Left ventricle myocardium inferior (tissue), 1 donor: ENCODE results near the gene MKLN1. TPM values are rescaled to one million over a fixed set of nuclear protein-coding genes. Genes with fewer than 3 reads are reported as not detected.

Source experiments
- DNase-seq: peaks from one replicate; pipeline ENCODE4 v3.0.0-alpha.2; 2020
- H3K27ac ChIP-seq: fragments of 200-600 bp; replicated peaks from 2 replicates; pipeline ENCODE4 v1.8.0; 2021
- H3K27me3 ChIP-seq: fragments of 200-600 bp; 2 replicates; pipeline ENCODE4 v1.8.0; 2021; ENCODE audit warnings: low read depth
- H3K36me3 ChIP-seq: fragments of 200-600 bp; 2 replicates; pipeline ENCODE4 v1.8.0; 2021
- H3K4me1 ChIP-seq: fragments of 200-600 bp; 2 replicates; pipeline ENCODE4 v1.8.0; 2021
- H3K4me3 ChIP-seq: fragments of 200-600 bp; 2 replicates; pipeline ENCODE4 v1.8.0; 2021; ENCODE audit warnings: mild to moderate bottlenecking, moderate library complexity
- H3K9me3 ChIP-seq: fragments of 200-600 bp; replicated peaks from 2 replicates; pipeline ENCODE4 v1.8.0; 2021
- CTCF ChIP-seq: fragments of 200-600 bp; IDR thresholded peaks from 2 replicates; pipeline ENCODE4 v1.8.0; 2021; ENCODE audit warnings: antibody characterized with exemption, mild to moderate bottlenecking, borderline replicate concordance
- intact Hi-C: fragments of 100-400 bp; cut with micrococcal nuclease; formaldehyde crosslinking; loops from one replicate; pipeline ENCODE4 v1.11.0; 2022
- total RNA-seq: library from RNA; stranded (reverse); fragmentation: NEBNext Ultra II Directional; extraction: Animal tissue kit (Norgen Biotek cat#: 25700); gene quantifications from one replicate; pipeline ENCODE4 v1.2.1, GENCODE V29; 2021
- donor health status: DM: no; HTN: yes; CAD: no; lungs with severe emphysema.

Gene MKLN1
- total RNA-seq, 1 donor from 2014 or later, result 42.2 TPM

- Histone ChIP-seq H3K4me1 (peaks cover 29% of the 10 kb centered on the region), H3K27me3 (no peaks in the 10 kb centered on the region), H3K9me3 (no peaks in the 10 kb centered on the region), H3K27ac (peak overlapping the region; percentile 60), H3K36me3 (peaks cover 25% of the 10 kb centered on the region), H3K4me3 (no peak overlapping the region)
- intact Hi-C loops, result no loop called here
- TF ChIP-seq CTCF, result no peak
- DNase-seq, result no peak
Observed at GRCh38 chr7:131497454-131497853, 169.8 kb downstream of the MKLN1 start.

GRCh38 chr7:131498237-131498885, 170.7 kb downstream of the MKLN1 start:
- H3K27me3 ChIP-seq, result no peaks in the 10 kb centered on the region
- peaks cover 29% of the 10 kb centered on the region for H3K36me3 ChIP-seq
- no peak for TF ChIP-seq CTCF
- no peak overlapping the region for H3K4me3 ChIP-seq
- H3K9me3 ChIP-seq, result no peaks in the 10 kb centered on the region
- intact Hi-C loops, result no loop called here
- DNase-seq, result no peak
- peak overlapping the region; percentile 60 for H3K27ac ChIP-seq
- peaks cover 38% of the 10 kb centered on the region for H3K4me1 ChIP-seq

- H3K27me3 ChIP-seq, result no peaks in the 10 kb centered on the region
- no peak overlapping the region for H3K4me3 ChIP-seq
- peaks cover 39% of the 10 kb centered on the region for H3K36me3 ChIP-seq
- H3K27ac ChIP-seq, result no peak overlapping the region
- no peak for DNase-seq
- no peak for TF ChIP-seq CTCF
- intact Hi-C loops, result no loop called here
- H3K9me3 ChIP-seq, result no peaks in the 10 kb centered on the region
- peaks cover 49% of the 10 kb centered on the region for H3K4me1 ChIP-seq
Observed at GRCh38 chr7:131499801-131500200, 172.1 kb downstream of the MKLN1 start.

- no peak for DNase-seq
- intact Hi-C loops, result no loop called here
- H3K4me3 ChIP-seq, result no peak overlapping the region
- no peaks in the 10 kb centered on the region for H3K9me3 ChIP-seq
- peaks cover 50% of the 10 kb centered on the region for H3K4me1 ChIP-seq
- H3K27me3 ChIP-seq, result no peaks in the 10 kb centered on the region
- H3K36me3 ChIP-seq, result peaks cover 45% of the 10 kb centered on the region
- no peak overlapping the region for H3K27ac ChIP-seq
- TF ChIP-seq CTCF, result no peak
Observed at GRCh38 chr7:131500357-131500756, 172.7 kb downstream of the MKLN1 start.

- Histone ChIP-seq H3K9me3 (no peaks in the 10 kb centered on the region), H3K4me1 (peaks cover 50% of the 10 kb centered on the region), H3K27ac (peak overlapping the region; percentile 85), H3K36me3 (peaks cover 54% of the 10 kb centered on the region), H3K4me3 (no peak overlapping the region), H3K27me3 (no peaks in the 10 kb centered on the region)
- no peak for TF ChIP-seq CTCF
- intact Hi-C loops, result no loop called here
- DNase-seq, result no peak
Observed at GRCh38 chr7:131501422-131501821, 173.7 kb downstream of the MKLN1 start.
